HG03378 (cell line): ENCODE measurements around the gene EXOC4.
"Not testable (repeated sequence)": the region's sequence is repeated elsewhere in the genome, so short reads cannot be mapped to it uniquely, and the experiment has no call there.

Experiments used
- ATAC-seq: cut with Tn5 transposase; IDR thresholded peaks from one replicate; pipeline ENCODE4 v1.9.1; 2021; ENCODE audit warnings: mild to moderate bottlenecking, moderate library complexity; ENCODE audit not compliant: unreplicated experiment

Gene EXOC4

DNA sequence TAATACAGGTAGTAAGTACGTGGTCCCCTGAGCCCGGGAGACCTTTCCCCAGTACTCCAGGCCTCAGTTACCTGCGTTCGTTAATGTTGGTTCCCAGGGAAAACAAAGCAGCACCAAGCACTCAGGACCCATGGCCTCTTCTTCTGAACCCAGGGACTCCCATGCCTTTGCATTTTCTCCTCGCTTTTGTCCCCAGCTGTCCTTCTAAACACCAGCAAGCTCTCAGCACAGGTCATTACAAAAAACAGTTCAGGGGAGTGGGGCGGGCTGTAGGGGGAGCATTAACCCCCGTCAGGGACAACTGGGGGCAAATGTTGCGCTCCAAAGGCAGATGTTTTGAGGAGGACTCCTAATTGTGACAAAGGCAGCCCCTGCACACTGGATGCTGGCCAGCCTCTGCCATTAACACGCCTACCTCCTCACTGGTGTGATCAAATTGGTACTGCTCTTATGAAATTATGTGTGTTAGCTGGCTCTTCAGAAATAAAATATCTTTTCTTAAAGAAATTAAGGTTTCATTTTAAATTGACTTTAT lies 793.8 kb downstream of the EXOC4 start:
- no peak for ATAC-seq

DNA sequence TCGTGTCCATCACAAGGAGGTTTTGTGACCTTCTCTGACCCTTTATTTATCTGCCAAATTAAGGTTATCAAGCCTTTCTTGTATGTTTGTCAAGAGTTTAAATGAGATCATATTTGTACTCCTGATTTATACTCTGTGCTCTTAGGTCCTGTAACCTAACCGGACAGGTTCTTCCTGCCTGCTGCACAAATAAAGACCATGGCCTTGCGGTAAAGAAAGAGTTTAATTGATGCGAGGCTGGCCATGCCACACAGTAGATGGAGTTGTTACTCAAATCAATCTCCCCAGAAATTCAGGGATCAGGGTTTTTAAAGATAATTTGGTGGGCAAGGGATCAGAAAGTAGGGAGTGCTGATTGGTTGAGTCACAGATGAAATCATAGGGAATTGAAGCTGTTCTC lies 794.8 kb downstream of the EXOC4 start:
- ATAC-seq: no peak

DNA sequence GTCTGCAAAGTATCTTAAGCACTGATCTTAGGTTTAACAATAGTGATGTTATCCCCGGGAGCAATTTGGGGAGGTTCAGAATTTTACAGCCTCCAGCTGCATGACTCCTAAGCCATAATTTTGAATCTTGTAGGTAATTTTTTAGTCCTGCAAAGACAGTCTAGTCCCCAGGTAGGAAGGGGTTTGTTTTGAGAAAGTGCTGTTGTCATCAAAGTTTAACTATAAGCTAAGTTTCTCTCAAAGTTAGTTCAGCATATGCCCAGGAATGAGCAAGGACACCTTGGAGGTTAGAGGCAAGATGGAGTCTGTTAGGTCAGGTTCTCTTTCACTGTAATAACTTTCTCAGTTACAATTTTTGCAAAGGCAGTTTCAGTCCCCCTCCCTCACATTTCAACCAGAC lies 795.3 kb downstream of the EXOC4 start:
- ATAC-seq: no peak

DNA sequence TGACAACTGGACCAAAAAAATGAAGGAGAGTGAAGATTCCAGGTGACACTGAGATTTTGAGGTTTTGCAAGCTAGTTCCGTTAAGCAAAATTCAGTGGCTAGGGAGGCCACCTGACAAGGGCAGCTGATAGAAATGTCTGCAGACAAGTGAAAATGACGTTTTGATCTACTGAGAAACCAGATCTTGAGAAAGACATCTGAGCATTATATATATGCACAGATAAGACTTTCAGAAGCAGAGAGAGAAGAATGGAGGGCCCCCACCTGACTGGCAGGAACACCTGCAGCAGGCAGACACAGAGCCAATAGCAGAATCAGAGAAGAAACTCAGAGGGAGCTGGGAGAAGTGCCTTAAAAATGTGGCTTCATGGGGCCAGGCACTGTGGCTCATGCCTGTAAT lies 798.1 kb downstream of the EXOC4 start:
- no peak for ATAC-seq

DNA sequence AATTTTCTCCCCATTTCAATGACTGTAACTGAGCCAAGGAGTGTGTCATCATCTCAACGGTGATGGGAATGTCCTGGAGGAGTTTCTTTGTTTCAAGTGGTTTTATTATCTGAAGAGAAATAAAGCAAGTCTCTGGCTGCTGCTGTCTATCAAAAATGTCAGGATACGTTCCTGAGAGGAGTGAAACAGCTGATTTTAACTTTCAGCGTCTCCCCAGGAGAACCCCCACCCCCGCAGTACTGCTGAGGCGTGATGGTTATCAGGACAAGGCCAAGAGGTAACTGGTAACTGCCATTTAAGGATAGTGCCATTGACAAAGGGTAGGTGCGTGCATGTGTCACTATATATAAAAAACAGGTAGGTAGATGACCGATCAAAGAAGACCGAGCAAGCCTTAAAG lies 803.9 kb downstream of the EXOC4 start:
- ATAC-seq: no peak

DNA sequence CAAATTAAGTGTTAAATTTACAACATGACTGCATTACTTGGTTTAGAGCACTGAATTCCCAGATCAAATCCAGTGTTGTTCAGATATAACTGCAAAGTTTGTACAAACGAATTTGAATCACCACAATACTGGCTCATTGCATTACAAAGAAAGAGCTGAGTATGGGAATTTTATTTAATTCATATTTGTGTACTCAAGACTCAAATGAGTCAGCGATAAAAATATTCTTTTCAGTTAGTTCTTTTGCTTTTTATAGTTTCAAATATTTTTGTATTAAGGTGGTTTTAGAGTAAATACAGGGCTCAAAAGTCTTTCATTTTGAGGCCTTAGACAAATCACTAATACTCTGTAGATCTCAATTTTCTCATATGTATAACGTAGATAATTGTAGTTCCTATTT lies 805.6 kb downstream of the EXOC4 start:
- no peak for ATAC-seq

DNA sequence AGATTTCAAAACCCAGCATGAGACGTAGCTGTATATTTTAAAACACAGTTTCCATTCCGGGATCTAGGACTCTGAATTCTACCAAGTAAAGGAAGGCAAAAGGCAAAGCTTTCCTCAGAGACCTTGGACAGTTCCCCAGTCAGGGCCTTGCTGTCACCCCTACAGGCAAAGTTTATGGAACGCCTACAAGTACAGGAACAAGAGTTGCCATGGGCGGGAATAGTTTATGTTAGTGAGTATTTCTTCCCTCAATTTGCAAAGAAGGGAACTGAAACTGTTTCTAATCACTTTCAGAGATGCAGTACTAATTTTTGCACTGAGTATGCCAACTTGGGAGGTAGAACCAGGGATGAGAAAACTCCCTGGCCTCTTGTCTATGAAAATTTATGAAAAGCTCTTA lies 806.1 kb downstream of the EXOC4 start:
- ATAC-seq: no peak

DNA sequence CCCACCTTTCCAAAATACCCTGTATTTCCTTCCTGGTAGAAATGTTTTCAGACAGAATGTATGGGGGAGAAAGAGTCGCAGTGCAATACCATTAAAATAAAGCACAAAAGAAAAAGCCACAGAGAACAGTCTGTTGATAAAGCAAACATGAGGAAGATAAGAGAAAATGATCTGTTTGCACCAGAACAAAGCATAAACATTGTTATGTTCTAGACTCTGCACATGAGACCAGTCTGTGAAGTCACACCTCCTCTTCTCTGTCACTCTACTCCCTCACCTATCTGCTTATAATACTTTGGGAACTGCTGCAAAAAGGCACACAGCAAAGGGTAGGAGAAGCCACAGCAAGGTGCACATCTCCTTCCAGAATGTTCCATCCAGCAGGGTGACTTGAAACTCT lies 807.0 kb downstream of the EXOC4 start:
- ATAC-seq: no peak

DNA sequence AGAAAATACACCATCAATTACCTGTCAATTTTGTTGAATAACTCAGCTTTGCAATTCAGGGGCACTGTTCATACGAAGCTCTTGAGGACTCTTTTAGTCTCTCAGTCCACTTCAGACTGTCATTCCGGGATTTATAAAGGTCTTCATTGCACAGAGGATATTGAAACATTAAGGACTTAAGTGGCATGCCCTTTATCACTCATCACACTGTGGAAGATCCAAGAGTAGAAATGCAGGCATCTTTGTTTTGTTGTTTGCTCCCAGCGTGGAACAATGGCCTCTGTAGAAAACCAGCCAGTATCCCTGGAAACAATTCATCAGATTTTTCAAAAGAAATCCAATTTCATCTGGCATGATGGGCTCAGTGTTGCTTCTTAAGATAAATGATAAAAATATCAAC lies 808.0 kb downstream of the EXOC4 start:
- ATAC-seq: no peak

DNA sequence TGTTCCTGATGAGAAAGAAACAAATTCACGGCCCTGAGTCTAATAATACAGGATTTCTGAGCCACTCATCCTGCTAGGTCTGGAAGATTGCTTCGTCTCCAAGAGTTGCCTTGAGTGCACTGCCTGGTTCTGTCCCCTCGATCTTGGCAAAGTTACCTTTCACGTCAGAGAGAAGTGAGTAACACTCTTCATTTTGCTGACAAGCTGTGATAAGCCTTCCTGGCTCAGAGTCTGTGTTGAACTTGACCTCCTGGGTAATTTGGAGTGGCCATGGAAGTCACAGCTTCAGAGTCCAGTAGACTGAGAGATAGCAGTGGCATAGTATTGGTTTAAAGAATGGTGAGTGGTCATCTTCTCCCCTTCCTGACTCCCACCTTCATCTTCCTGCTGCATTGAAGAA lies 809.6 kb downstream of the EXOC4 start:
- no peak for ATAC-seq

DNA sequence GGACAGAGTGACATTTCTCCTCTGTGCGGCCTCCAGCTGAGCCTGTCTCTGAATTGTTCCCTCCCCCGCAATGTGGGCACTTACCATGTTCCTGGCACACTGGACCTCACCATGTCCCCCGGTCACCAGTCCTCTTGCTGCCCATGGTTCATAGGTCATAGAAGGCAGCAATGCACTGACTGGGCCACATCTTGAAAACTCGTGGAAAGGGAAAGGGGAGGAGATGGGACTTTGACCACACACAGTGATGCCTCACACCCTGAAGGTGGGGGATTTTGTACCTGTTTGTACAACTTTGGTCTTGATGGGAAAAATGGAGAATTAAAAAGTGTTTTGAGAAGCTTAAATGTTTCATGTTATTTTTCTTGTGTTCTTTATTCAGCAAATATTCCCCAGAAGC lies 812.5 kb downstream of the EXOC4 start:
- no peak for ATAC-seq

DNA sequence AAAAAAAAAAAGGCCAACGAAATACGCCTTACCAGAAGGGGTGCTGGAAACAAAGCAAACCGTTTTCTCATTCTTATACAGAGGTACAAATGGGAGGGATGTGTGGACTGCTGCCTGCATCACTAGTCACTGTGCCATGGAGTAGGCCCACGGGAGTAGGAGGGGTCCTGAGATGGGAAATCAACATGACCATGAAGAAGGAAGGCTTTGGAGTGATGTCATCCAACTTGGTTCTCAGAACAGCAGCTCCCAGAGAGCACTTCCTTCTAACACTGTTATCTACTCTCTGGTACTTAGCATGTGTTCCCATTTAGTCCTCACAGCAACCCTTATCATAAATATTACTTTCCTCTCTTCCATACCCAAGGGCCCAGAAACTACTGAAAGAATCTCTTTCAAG lies 814.3 kb downstream of the EXOC4 start:
- no peak for ATAC-seq

DNA sequence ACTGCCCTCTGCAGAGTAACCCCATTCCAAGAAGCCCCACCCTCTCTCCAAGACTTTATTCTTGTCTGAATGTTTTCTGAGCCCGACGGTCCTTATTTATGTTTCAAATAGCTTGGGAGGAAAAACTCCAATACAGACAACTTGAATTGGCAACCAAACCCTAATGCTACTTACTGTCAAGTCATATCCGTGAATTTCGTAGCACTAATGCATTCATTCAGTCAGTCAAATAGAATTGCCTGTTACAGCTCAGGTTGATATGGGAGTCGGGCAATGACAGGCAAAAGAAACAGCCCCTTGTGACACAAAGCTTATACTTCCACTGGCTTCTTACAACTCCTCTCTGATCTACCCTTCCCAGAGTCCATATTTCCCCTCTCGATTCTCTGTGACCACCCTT lies 815.8 kb downstream of the EXOC4 start:
- ATAC-seq: no peak

DNA sequence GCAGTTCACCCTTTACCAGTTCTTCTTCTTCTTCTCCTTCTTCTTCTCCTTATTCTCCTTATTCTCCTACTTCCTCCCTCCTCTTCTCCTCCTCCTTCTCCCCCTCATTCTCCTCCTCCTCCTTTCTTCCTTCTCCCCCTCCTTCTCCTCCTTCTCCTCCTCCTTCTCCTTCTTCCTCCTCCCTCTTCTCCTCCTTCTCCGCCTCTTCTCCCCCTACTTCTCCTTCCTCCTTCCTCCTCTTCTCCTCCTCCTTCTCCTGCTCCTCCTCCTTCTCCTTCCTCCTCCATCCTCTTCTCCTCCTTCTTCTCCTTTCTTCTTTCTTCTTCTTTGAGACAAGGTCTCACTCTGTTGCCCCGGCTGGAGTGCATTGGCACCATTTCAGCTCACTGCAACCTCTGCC lies 816.3 kb downstream of the EXOC4 start:
- ATAC-seq: no peak

DNA sequence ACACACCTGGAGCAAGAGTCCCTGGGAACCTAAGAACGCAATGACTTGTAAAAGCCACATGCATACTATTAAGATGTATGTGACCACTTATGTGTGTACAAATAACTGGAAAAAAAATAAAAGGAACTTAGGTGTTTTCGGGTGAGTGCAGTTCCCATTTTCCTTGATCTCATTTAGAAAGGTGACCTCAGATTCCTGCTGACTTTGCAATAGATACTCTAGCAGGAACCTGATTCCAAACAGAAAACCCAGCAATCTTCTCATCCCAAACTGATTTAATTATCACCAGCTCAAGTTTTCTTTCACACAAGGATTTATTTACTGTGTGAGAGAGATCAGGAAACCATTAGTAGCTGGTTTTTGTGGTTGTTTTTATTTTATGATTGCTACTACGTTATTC lies 817.8 kb downstream of the EXOC4 start:
- no peak for ATAC-seq

DNA sequence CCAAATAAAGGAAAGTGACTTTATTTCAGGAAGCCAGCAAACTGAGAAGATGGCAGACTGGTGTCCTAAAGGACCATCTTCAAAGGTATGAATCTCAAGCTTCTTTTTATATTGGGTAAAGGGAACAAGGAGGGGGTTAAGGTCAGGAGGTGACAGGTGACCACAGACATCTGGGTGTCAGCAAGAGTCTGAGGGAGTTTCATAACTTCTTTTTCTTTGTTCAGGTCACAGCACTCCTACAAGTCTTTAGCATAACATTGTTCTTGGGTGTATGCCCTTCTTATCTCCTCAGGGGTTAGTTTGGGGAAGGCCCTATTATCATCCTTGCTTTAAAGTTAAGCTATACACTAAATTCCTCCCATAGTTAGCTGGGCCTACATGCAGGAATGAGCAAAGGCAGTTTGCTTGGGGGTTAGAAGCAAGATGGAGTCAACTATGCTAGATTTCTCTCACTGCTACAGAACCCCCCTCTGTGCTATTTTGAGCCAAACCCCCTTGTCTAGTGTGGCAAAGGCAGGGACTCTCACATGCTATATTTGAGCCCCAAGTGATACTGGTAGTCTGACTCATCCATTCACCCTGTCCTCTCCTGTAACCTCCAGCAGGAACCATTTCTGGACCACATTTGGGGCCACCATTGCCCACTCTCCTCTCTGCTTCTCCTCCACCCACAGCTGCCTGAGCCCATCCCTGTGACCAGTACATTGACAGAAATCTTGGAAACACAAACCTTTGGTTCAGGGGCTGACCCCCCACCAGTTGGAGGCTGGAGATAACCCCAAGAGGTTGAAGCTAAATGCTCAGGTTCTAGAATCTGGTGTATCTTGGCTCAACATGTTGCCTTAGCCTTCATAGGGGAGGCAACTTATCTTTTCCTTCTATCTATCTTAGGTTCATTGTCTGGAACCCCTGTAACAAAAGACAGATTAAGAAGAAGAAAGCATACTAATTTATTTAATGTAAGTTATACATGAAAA lies 818.8 kb downstream of the EXOC4 start:
- ATAC-seq: peak; percentile 87

DNA sequence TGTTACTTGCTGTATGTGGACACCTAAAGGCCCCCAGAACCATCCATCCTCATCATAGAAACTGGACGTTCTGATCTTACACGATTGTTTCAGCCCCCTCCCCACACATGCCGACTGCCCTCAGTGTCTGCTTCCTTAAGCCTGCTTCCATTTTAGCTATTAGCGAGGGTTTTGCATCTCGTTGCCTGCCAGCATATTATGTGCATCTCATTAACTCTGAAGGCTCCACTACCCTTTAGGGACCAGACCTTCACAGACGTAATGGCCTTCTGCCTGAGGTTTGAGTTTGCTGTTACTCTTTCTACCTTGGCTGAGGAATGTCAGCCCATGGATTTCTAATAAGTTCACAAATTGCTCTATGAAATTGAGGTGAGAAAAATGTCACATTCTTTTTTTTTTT lies 820.4 kb downstream of the EXOC4 start:
- ATAC-seq: no peak

DNA sequence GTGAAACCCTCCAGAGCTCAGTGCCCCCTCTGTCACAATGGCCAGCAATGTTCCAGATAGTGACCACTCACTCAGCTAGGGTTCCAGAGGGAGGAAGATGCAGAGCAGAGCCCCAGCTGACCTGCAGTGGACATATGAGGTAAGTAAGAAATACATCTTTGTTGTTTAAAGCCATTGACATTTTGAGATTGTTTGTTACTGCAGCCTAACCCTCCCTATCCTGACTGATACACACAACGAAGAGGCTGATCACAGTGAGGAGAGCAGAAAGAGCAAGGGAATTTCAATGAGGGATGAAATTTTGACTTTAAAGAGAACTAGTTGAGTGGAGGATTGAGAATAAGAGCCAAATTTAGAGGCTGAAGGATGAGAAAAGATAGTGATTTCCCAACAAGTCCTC lies 822.9 kb downstream of the EXOC4 start:
- ATAC-seq: no peak

DNA sequence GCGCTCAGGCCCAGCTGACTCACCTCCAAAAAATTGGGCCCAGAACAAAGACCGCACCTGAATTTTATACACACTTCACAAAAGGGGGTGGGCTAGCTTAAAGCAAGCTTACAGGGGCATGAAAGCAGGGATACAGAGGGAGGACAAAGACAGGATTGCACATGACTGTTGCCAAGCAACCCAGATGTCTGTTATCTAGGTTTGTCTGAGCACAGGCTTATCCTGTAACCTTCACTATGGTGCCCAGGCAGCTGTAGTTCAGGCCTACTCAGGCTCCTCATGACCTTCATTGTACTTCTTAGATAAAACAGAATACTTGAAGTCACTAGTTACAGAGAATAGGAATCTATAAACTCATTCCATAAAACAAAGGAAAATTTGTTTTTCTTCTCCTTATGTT lies 824.7 kb downstream of the EXOC4 start:
- not testable (repeated sequence) for ATAC-seq

DNA sequence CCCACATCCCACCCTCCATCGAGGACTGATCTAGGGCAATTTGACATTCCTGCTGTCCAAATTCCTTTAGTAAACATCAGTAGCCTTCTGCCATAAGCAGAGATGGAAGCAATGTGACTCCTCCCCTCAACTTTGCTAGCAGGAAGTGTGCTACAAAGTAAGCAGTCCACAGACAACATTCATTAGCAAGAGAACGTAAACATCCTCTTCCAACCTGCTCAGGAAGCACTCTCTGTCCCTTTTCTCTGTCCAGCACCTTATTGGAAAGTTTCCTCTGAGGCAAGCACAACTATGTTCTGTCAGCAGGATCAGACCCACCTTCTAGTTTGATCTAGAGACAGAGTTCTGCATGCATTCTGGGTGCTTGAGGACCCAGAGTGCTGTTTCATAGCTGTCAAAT lies 826.1 kb downstream of the EXOC4 start:
- no peak for ATAC-seq

DNA sequence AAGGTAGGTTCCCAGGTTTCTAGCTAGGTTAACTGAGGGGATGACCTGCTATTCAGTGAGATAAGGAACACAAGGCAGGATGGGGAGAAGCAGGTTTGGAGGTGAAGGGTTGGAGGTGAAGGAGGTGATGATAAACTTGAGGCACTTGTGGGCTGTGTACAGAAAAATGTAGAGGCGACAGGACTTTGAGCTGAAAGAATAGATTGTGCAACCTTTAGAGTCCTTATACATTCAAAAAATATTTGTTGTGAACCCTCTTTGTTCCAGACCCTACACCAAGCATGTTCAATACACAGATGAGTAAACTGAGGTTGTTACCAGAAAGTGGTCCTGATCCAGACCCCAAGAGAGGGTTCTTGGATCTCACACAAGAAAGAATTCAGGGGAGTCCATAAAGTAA lies 828.8 kb downstream of the EXOC4 start:
- no peak for ATAC-seq

DNA sequence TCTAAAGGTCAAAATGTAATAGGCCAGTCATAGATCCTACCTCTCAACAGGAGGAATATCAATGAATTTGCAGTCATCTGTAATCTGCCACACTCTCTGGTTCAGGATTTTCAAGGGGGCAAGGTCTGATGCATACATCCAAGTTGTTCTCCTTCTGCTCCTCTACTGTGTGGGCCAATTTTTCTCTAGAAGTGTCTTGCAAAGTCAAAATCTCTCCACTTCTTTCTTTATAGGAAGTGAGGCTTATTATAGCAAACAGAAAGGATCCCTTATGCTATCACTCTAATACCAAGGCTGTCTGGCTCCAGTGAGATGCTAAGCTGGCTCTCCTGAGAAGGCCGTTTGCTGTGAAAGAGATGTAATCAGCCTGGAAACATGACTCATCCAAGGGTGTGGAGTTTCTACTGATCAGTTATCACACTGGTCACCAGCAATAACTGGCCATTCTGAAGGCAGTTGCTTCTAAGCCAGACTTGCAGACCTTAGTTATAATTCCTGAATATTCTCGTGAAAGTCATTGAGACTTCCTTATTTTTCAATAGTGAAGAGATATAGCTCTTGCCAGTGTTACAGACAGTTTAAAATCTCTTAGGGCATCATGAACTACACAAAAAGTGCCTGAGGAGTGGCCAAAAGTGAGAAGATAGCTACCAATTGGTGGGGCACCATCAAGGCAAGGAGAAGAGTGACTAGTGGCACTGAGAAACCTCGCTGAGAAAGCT lies 831.0 kb downstream of the EXOC4 start:
- no peak for ATAC-seq
